Panc1 (cell line): ENCODE results near the gene FBXL17.

Experiments
- CTCF ChIP-seq: fragments of 450-650 bp; IDR thresholded peaks from 2 replicates; pipeline ENCODE4 v1.5.1; 2017; ENCODE audit warnings: mild to moderate bottlenecking
- POLR2AphosphoS5 ChIP-seq: IDR thresholded peaks from 2 replicates; pipeline ENCODE4 v1.6.1; 2012; ENCODE audit warnings: mild to moderate bottlenecking, low read depth, low read length, moderate library complexity

DNA sequence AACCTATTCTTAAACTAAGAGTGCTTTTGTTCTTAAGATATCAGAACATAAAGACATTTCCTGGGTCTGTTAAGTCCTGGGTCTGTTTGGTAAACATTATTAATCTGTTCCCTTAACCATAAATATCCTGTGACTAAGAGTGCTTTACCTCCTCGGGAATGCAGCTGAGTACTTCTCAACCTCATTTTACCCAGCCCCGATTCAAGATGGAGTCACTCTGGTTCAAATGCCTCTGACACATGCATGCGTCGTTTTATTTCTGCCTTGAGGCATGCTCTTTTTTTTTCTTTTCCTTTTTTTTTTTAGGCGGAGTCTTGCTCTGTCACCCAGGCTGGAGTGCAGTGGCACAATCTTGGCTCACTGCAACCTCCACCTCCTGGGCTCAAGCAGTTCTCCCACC lies 39.8 kb upstream of the FBXL17 start:
- TF ChIP-seq POLR2AphosphoS5 (no peak), CTCF (no peak)
